SU-DHL-6 (cell line): ENCODE data around the gene EEF2K.

ENCODE experiments used
- H2AFZ ChIP-seq: fragments of 200-600 bp; sonication (generic); 2 replicates; pipeline ENCODE4 v1.6.1; 2014; ENCODE audit warnings: low read depth, mild to moderate bottlenecking, moderate library complexity, mixed read lengths, antibody characterized with exemption, low read length; ENCODE audit not compliant: severe bottlenecking
- H3F3A ChIP-seq: fragments of 200-600 bp; shearing (Covaris generic); 2 replicates; pipeline ENCODE4 v1.6.0; 2016; ENCODE audit warnings: antibody characterized with exemption, mild to moderate bottlenecking; ENCODE audit not compliant: insufficient read depth
- H3K27ac ChIP-seq: fragments of 200-600 bp; sonication (generic); 2 replicates; pipeline ENCODE4 v1.5.1; 2016; ENCODE audit warnings: low read depth, mild to moderate bottlenecking, low read length, moderate library complexity, mixed read lengths
- H3K27me3 ChIP-seq: fragments of 200-600 bp; sonication (generic), shearing (Covaris generic); 2 replicates; pipeline ENCODE4 v1.6.0; 2014; ENCODE audit warnings: mild to moderate bottlenecking, low read length
- H3K36me3 ChIP-seq: fragments of 200-600 bp; sonication (generic); 2 replicates; pipeline ENCODE4 v1.6.1; 2014; ENCODE audit warnings: mild to moderate bottlenecking, low read length, mixed read lengths
- H3K4me2 ChIP-seq: fragments of 300-600, 200-600 bp; shearing (Covaris generic), sonication (generic); 2 replicates; pipeline ENCODE4 v1.6.0; 2014; ENCODE audit warnings: low read length, low read depth, mild to moderate bottlenecking; ENCODE audit not compliant: poor library complexity, severe bottlenecking
- H3K4me3 ChIP-seq: fragments of 200-600 bp; sonication (generic); 2 replicates; pipeline ENCODE4 v1.5.1; 2014; ENCODE audit warnings: antibody characterized with exemption, low read length, mild to moderate bottlenecking, mixed read lengths; ENCODE audit not compliant: insufficient read depth, poor library complexity, severe bottlenecking
- H3K79me2 ChIP-seq: fragments of 200-600 bp; sonication (generic); 2 replicates; pipeline ENCODE4 v1.6.1; 2014; ENCODE audit warnings: mild to moderate bottlenecking, low read length, moderate library complexity; ENCODE audit not compliant: insufficient read depth
- H3K9ac ChIP-seq: fragments of 200-600 bp; sonication (generic); 2 replicates; pipeline ENCODE4 v1.7.0; 2014; ENCODE audit warnings: mild to moderate bottlenecking, low read length
- H3K9me2 ChIP-seq: fragments of 200-600 bp; sonication (generic); replicated peaks from 2 replicates; pipeline ENCODE4 v1.6.1; 2014; ENCODE audit warnings: low read length; ENCODE audit not compliant: insufficient read depth
- H3K9me3 ChIP-seq: fragments of 200-600 bp; sonication (generic); 2 replicates; pipeline ENCODE4 v1.6.1; 2014; ENCODE audit warnings: low read length, mixed read lengths; ENCODE audit not compliant: insufficient read depth
- H4K20me1 ChIP-seq: fragments of 200-600 bp; sonication (generic); 2 replicates; pipeline ENCODE4 v1.6.1; 2014; ENCODE audit warnings: low read depth, mild to moderate bottlenecking, antibody characterized with exemption, low read length, moderate library complexity, mixed read lengths
- EZH2phosphoT487 ChIP-seq: fragments of 200-600 bp; sonication (generic), shearing (Covaris generic); conservative IDR thresholded peaks from 2 replicates; pipeline ENCODE4 v1.6.1; 2018; ENCODE audit warnings: mild to moderate bottlenecking, antibody characterized with exemption, low read length, moderate library complexity, mixed read lengths
- TF ChIP-seq, protein P1 (sequence below): fragments of 200-600 bp; sonication (generic); IDR thresholded peaks from one replicate; pipeline ENCODE4 v1.5.1; 2017; ENCODE audit warnings: antibody characterized with exemption, mild to moderate bottlenecking, low read length, moderate library complexity; ENCODE audit not compliant: insufficient read depth, poor library complexity, severe bottlenecking

The EEF2K gene

GRCh38 chr16:22198547-22199293, 7.4 kb upstream of the EEF2K start:
- Histone ChIP-seq H3K36me3 (no peaks in the 10 kb centered on the region), H3K79me2 (no peaks in the 10 kb centered on the region), H3K9me2 (no peaks in the 10 kb centered on the region), H3K27ac (no peak overlapping the region), H3K4me3 (no peak overlapping the region), H3K27me3 (no peaks in the 10 kb centered on the region), H3K9ac (no peak overlapping the region), H3F3A (0 out of 2 replicates have a peak, but pooled peaks cover 3% of the 10 kb centered on the region), H2AFZ (no peak overlapping the region), H3K4me2 (no peak overlapping the region), H3K9me3 (no peaks in the 10 kb centered on the region), H4K20me1 (no peaks in the 10 kb centered on the region)
- no peak for TF ChIP-seq EZH2phosphoT487
- TF ChIP-seq, protein P1, sequence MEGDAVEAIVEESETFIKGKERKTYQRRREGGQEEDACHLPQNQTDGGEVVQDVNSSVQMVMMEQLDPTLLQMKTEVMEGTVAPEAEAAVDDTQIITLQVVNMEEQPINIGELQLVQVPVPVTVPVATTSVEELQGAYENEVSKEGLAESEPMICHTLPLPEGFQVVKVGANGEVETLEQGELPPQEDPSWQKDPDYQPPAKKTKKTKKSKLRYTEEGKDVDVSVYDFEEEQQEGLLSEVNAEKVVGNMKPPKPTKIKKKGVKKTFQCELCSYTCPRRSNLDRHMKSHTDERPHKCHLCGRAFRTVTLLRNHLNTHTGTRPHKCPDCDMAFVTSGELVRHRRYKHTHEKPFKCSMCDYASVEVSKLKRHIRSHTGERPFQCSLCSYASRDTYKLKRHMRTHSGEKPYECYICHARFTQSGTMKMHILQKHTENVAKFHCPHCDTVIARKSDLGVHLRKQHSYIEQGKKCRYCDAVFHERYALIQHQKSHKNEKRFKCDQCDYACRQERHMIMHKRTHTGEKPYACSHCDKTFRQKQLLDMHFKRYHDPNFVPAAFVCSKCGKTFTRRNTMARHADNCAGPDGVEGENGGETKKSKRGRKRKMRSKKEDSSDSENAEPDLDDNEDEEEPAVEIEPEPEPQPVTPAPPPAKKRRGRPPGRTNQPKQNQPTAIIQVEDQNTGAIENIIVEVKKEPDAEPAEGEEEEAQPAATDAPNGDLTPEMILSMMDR: no peak

- Histone ChIP-seq H3K27me3 (no peaks in the 10 kb centered on the region), H3K4me3 (no peak overlapping the region), H3K9me3 (no peaks in the 10 kb centered on the region), H3F3A (peaks cover 14% of the 10 kb centered on the region), H3K79me2 (peaks cover 8% of the 10 kb centered on the region), H3K9ac (no peak overlapping the region), H2AFZ (no peak overlapping the region), H3K27ac (no peak overlapping the region), H3K4me2 (no peak overlapping the region), H3K9me2 (no peaks in the 10 kb centered on the region), H3K36me3 (no peaks in the 10 kb centered on the region), H4K20me1 (no peaks in the 10 kb centered on the region)
- TF ChIP-seq EZH2phosphoT487: no peak
- TF ChIP-seq, protein P1: no peak
These were observed 3.8 kb upstream of the EEF2K start for GRCh38 chr16:22202261-22202637.

DNA sequence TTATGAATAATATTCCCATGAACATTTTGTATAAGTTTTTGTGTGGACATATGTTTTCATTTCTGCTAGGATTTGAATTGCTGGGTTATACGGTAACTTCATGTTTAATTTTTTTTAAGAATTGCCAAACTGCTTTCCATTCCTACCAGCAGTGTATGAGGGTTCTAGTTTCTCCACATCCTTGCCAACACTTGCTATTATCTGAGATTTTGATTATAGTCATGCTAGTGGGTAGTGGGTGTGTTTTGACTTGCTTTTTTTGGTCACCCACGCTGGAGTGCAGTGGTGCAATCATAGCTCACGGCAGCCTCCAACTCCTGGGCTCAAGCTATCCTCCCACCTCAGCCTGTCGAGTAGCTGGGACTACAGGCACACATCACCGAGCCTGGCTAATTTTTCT, 3.0 kb upstream of the EEF2K start:
- Histone ChIP-seq H3K4me2 (no peak overlapping the region), H3K79me2 (peaks cover 16% of the 10 kb centered on the region), H3K9ac (no peak overlapping the region), H4K20me1 (no peaks in the 10 kb centered on the region), H3K36me3 (no peaks in the 10 kb centered on the region), H3K4me3 (no peak overlapping the region), H3F3A (peaks cover 20% of the 10 kb centered on the region), H2AFZ (no peak overlapping the region), H3K27ac (no peak overlapping the region), H3K9me3 (no peaks in the 10 kb centered on the region), H3K27me3 (no peaks in the 10 kb centered on the region), H3K9me2 (no peaks in the 10 kb centered on the region)
- no peak for TF ChIP-seq EZH2phosphoT487

DNA sequence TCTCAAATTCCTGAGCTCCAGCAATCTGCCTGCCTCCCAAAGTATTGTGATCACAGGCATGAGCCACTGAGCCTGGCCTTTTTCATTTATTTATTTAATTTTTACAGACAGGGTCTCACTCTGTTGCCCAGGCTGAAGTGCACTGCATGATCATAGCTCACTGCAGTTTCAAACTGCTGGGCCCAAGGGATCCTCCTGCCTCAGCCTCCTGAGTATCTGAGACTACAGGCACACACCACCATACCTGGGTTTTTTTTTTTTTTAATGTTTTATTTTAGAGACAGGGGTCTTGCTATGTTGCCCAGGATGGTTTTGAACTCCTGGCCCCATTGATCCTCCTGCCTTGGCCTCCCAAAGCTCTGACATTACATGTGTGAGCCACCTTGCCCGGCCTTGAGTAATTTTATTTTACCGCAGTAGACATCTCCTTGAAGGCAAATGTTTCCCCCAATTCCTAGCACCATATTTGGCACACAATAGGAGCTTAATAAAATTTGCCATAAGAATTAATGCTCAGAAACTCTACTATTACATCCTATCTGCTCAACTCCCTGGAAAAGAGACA, 1.9 kb upstream of the EEF2K start:
- Histone ChIP-seq H3K4me3 (no peak overlapping the region), H3K9me2 (no peaks in the 10 kb centered on the region), H3K4me2 (no peak overlapping the region), H3K27ac (no peak overlapping the region), H2AFZ (no peak overlapping the region), H3K36me3 (no peaks in the 10 kb centered on the region), H3K27me3 (no peaks in the 10 kb centered on the region), H3F3A (peaks cover 20% of the 10 kb centered on the region), H3K9ac (no peak overlapping the region), H3K79me2 (peaks cover 25% of the 10 kb centered on the region), H3K9me3 (no peaks in the 10 kb centered on the region), H4K20me1 (no peaks in the 10 kb centered on the region)
- TF ChIP-seq, protein P1: no peak
- TF ChIP-seq EZH2phosphoT487: no peak
